Activated CD4-positive, alpha-beta T cell treated with anti-CD3 and anti-CD28 coated beads for 1 hour (primary cell): Measurements from ENCODE around the gene ANKS1B.
"Not testable (repeated sequence)": the region's sequence is repeated elsewhere in the genome, so short reads cannot be mapped to it uniquely, and the experiment has no call there.

Experiments used
- DNase-seq: peaks from one replicate; pipeline ENCODE4 v3.0.0-alpha.2; 2020

ANKS1B gene

DNA sequence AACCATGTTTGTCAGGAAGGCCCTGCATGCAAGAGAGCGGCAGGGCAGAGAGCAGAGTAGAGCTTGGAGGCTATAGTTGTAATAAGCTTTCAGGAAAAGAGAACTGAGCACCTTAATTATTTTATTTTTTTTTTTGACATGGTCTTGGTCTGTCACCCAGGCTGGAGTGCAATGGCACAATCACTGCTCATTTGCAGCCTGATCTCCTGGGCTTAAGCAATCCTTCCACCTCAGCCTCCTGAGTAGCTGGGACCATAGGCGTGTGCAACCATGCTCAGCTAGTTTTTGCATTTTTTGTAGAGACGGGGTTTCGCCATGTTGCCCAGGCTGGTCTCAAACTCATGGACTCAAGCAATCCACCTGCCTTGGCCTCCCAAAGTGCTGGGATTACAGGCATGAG, 950.5 kb downstream of the ANKS1B start:
- DNase-seq: not testable (repeated sequence)

- no peak for DNase-seq
Observed at GRCh38 chr12:99029511-99030271, 955.0 kb downstream of the ANKS1B start.

DNA sequence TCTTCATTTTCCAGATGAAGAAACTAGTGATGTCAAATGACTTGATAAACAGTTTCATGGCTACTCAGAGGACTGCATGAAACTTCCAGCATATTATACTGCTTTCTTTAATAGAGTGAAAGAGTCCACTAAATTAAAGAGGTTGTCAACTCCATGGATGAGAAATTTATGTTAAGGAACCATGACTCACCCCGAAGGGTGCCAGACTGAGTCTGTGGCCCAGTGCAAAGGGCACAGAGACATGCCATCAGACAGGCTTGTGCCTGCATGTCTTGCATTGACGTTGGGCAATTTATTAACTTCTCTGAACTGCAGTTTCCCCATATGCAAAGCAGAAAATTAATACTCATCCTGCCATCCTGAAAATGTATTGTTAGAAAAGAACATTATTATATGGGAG, 957.3 kb downstream of the ANKS1B start:
- no peak for DNase-seq

DNA sequence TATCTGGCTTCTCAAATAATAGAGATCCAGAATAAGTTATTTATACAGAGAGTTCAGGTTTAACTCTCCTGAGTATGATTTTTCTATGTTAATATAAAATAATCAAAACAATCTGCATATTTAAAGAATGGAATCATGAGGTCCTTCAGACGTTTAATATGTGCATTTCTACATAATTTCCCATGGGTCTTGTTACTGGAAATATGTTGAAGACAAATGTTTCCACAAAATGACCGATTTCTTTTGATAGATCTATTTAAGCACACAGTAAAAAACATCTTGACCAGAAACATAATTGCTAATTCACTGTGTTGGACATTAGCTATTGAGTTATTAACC, 957.7 kb downstream of the ANKS1B start:
- no peak for DNase-seq

GRCh38 chr12:99026332-99027054, 958.2 kb downstream of the ANKS1B start:
- DNase-seq: no peak

DNA sequence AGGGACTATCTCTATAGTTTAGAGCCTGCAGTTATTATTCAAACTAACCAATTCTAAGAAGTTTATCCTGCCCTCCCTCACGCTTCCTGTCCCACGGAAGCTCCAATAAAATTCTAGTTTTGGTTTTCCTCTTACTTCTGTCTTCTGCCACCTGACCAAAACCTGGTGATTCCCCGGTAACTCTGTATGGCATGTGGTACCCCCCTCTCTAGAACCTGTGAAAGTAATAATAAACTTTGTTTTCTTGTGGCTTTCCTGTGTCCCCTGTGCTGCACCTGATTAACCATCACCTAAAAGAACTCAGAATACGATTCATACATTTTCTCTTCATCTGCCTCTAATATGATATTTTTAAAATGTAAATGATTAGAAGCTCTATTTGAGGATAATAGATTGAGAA, 959.9 kb downstream of the ANKS1B start:
- no peak for DNase-seq

GRCh38 chr12:99024191-99024590, 960.5 kb downstream of the ANKS1B start:
- no peak for DNase-seq

- no peak for DNase-seq
Observed at GRCh38 chr12:99020871-99021270, 963.9 kb downstream of the ANKS1B start.

GRCh38 chr12:99019798-99020197, 964.9 kb downstream of the ANKS1B start:
- no peak for DNase-seq

GRCh38 chr12:99017971-99018370, 966.8 kb downstream of the ANKS1B start:
- no peak for DNase-seq

GRCh38 chr12:99009654-99010296, 975.0 kb downstream of the ANKS1B start:
- no peak for DNase-seq

GRCh38 chr12:99005601-99006000, 979.1 kb downstream of the ANKS1B start:
- DNase-seq: no peak

GRCh38 chr12:99004799-99005466, 979.8 kb downstream of the ANKS1B start:
- DNase-seq: no peak

GRCh38 chr12:99002731-99003130, 982.0 kb downstream of the ANKS1B start:
- no peak for DNase-seq

- DNase-seq: no peak
Observed at GRCh38 chr12:99002156-99002555, 982.6 kb downstream of the ANKS1B start.

DNA sequence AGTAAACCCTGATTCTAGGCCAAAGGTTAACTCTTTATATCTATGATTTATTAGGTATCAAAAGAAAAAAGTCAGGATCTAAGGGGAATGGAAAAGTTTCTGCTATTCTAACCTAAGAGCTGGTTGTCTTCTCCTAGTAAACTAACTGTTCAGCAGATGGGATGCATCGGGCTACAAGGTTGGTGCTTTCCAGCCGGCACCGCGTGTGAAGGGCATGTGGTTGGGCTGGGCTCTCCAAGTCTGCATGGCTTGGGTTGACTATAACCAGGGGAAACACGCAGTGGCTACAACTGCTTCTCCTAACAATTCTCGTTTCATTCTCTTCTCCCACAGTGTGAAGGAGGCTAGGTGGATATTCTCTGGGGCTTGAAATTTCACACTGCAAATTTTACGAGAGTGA, 985.2 kb downstream of the ANKS1B start:
- DNase-seq: no peak

DNA sequence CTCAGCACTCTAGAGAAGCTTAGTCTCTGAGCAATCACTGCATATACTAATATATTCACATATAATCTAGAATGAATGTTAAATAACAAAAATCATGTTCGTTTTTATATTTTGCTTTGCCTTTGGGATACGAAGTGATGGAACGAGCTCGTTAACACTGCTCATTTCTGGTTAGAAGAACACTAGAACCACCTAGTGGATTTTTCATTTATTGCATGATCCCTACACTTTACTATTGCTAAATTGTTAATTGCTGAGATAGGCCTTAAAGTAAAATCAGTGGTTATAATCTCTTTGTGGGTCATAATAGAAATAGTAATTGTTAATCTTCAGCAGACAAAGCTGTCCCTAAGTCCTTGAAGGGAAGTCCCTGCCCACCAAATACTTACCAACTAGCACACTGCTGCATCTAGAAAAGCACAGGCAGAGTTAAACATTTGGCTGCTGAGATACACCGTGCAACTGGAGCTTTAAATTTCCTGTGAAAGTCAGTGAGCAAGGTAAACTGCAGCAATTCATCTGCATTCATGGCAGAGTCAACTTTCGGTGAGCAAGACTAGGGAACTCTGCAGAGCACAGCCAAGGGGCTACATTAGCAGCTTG, 985.9 kb downstream of the ANKS1B start:
- no peak for DNase-seq

DNA sequence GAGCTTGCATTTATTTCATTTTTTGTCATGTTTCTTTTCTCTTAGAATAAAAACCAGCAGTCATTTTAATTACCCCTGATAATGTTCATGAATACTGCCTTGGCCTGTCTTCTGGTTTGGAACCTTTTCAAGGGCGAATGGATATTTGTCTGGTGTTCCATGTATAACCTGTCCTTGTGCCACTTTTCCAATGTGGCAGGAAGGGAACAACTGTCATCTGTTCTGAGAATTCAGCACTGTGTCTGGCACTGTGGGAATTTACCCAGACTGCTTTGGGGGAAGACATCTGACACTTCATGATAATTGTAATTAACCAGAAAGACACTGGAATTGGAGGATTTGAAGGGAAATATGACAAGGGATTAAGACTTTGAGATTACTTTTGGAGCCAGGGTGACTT, 986.8 kb downstream of the ANKS1B start:
- no peak for DNase-seq

DNA sequence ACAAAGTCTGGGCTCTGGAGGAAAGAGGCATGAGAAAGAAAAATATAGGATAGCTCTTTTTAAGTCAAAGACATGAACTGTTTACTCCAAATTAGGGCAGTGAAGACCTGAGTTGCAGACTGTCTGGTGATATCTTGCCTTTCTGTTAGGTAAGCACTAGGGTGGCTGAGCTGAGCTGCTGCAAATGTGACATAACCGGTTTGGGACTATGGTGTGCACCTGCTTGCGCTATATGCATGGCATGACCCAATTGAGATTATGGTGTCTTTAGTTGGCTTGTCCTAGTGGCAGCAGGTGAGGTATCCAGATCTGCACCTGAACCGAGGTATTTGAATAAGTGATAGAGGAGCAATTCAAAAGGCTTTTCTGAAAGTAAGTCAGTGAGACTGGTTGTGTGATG, 994.1 kb downstream of the ANKS1B start:
- no peak for DNase-seq

DNA sequence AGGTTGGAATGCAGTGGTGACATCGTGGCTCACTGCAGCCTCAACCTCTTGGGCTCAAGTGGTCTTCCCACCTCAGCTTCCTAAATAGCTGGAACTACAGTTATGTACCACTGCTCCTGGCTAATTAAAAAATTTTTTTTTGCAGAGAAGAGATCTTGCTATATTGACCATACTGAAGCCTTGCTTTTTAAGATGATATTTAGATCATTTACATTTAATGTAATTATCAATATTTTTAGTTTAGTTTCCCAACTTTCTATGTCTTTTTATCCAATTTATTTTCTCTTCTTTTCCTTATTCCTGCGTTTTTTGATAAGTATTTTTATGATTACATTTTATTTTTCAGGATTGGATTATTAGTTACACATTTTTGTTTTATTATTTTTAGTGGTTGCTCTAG, 999.6 kb downstream of the ANKS1B start:
- no peak for DNase-seq

DNA sequence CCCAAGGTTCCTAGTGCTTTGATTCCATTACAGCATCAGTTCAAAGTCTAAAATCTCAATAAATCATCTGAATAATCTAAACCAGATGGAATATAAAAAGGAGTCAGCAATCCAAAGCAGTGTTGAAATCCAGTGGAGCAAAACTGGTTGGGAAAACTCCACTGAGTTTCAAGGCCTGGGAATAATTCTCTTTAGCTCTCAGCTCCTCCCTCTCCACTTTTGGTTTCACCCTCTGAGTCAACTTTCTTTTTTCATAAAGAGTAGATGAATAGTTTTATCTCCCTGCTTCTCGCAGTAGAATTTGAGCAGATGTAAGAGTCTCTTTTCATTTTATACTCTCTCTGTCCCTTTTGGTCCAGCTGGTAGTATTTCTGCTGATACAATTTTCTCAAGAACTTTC, 1001.1 kb downstream of the ANKS1B start:
- DNase-seq: no peak

GRCh38 chr12:98980508-98980907, 1004.2 kb downstream of the ANKS1B start:
- no peak for DNase-seq

DNA sequence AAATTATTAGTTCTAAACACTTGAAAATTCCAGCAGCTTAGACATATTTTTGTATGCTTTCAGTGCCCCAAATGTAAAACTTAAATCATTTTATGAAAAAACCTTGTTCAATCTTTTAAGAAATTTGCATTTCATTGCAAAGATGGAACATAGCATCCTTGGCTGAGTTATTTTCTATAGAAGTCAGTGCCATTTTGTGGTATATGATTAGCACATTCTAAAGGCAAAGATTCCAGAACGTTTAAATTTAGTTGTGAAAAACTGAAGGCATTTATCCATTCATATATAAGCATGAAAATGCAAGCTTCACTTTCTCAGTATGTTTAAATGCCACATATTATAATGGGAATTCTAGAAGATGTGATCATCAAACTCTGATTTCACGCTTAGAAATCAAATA, 1007.5 kb downstream of the ANKS1B start:
- no peak for DNase-seq
